Breast epithelium (tissue), 4 donors: ENCODE measurements around the gene CENPT. TPM values are rescaled to one million over a fixed set of nuclear protein-coding genes. Genes with fewer than 3 reads are reported as not detected.

ENCODE experiments used
- DNase-seq, 2 donors: peaks; one replicate each; pipeline ENCODE4 v3.0.0-alpha.2; 2019; ENCODE audit warnings: low spot score in 2 of 2
- H3K27ac ChIP-seq, 2 donors: fragments of 200-600 bp; sonication (generic) in 1 of 2; one replicate each; pipeline ENCODE4 v1.5.1; 2016 to 2019; ENCODE audit warnings: mild to moderate bottlenecking in 1 of 2
- H3K27me3 ChIP-seq, 2 donors: fragments of 200-600 bp; sonication (generic) in 1 of 2; one replicate each; pipeline versions ENCODE4 v1.5.1 to v1.6.0; 2017 to 2019; ENCODE audit warnings: control low read depth in 1 of 2, mild to moderate bottlenecking in 1 of 2
- H3K36me3 ChIP-seq: fragments of 200-600 bp; one replicate; pipeline ENCODE4 v1.5.1; 2019
- H3K4me1 ChIP-seq, 2 donors: fragments of 200-600 bp; sonication (generic); one replicate each; pipeline ENCODE4 v1.5.1; 2016 to 2019; ENCODE audit warnings: control low read depth in 1 of 2
- H3K4me3 ChIP-seq, 3 donors: fragments of 200-600 bp; sonication (generic); 1 replicate in 2 of 3; 2 replicates in 1 of 3; pipeline ENCODE4 v1.5.1; 2016 to 2019; ENCODE audit warnings: mild to moderate bottlenecking in 3 of 3, moderate library complexity in 2 of 3
- H3K9me3 ChIP-seq, 2 donors: fragments of 200-600 bp; sonication (generic) in 1 of 2; one replicate each; pipeline ENCODE4 v1.5.1; 2016 to 2019; ENCODE audit warnings: control low read depth in 1 of 2
- POLR2A ChIP-seq: fragments of 450-650 bp; IDR thresholded peaks from one replicate; pipeline ENCODE4 v1.6.1; 2016; ENCODE audit warnings: antibody characterized with exemption, mild to moderate bottlenecking, moderate library complexity
- POLR2AphosphoS5 ChIP-seq, 3 donors: sonication (generic); formaldehyde crosslinking; IDR thresholded peaks; one replicate each; pipeline ENCODE4 v1.6.1; 2017; ENCODE audit warnings: antibody characterized with exemption in 3 of 3
- intact Hi-C: fragments of 100-400 bp; cut with DNase I; formaldehyde crosslinking; loops from one replicate; pipeline ENCODE4 v1.15.1; 2023; ENCODE audit warnings: low total_unique reads
- total RNA-seq, 3 donors: library from RNA; depleted of rRNA; stranded (reverse); fragments of >200 nt; gene quantifications; one replicate each; pipeline ENCODE4 v1.1.0, GENCODE V29; 2016
- TF ChIP-seq, protein P1 (sequence below), 3 donors: fragments of 450-650 bp; IDR thresholded peaks; one replicate each; pipeline ENCODE4 v1.5.1; 2016 to 2017; ENCODE audit warnings: antibody characterized with exemption in 3 of 3, mild to moderate bottlenecking in 3 of 3, moderate library complexity in 3 of 3

Gene CENPT
- total RNA-seq, 3 donors from 2014 or later, result 35.0 to 52.0 (median 51.5) TPM

DNA sequence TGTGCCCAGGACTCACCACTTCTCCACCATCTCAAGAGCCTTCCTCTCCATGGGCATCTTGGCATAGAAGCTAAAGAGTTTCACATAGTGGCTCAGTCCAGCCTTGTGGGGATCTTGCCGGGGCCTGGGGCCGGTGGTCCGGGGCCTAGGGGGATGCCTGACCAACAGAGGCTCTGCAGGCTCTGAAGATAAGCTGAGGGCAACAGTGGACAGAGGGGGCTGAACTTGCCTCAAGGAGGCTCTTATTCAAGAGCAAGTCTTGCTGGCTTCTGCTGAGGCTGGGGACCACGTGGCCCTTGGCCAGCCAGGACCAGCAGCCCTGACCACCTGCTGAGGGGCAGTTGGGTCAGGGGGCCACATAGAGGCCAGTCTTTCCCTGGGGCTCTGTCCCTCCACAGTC is 18.8 kb downstream of the CENPT start:
- H3K27me3 ChIP-seq, result no peaks in the 10 kb centered on the region
- no peaks in the 10 kb centered on the region for H3K9me3 ChIP-seq
- TF ChIP-seq, protein P1, sequence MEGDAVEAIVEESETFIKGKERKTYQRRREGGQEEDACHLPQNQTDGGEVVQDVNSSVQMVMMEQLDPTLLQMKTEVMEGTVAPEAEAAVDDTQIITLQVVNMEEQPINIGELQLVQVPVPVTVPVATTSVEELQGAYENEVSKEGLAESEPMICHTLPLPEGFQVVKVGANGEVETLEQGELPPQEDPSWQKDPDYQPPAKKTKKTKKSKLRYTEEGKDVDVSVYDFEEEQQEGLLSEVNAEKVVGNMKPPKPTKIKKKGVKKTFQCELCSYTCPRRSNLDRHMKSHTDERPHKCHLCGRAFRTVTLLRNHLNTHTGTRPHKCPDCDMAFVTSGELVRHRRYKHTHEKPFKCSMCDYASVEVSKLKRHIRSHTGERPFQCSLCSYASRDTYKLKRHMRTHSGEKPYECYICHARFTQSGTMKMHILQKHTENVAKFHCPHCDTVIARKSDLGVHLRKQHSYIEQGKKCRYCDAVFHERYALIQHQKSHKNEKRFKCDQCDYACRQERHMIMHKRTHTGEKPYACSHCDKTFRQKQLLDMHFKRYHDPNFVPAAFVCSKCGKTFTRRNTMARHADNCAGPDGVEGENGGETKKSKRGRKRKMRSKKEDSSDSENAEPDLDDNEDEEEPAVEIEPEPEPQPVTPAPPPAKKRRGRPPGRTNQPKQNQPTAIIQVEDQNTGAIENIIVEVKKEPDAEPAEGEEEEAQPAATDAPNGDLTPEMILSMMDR (IDR thresholded peaks at IDR 0.05), result no peak
- TF ChIP-seq POLR2AphosphoS5 (IDR thresholded peaks at IDR 0.05) (no peak), POLR2A (no peak)
- DNase-seq, result no peak
- no peaks in the 10 kb centered on the region for H3K4me1 ChIP-seq
- intact Hi-C loops, result no loop called here
- no peak overlapping the region for H3K4me3 ChIP-seq
- H3K27ac ChIP-seq, result no peak overlapping the region
- H3K36me3 ChIP-seq, result no peaks in the 10 kb centered on the region

DNA sequence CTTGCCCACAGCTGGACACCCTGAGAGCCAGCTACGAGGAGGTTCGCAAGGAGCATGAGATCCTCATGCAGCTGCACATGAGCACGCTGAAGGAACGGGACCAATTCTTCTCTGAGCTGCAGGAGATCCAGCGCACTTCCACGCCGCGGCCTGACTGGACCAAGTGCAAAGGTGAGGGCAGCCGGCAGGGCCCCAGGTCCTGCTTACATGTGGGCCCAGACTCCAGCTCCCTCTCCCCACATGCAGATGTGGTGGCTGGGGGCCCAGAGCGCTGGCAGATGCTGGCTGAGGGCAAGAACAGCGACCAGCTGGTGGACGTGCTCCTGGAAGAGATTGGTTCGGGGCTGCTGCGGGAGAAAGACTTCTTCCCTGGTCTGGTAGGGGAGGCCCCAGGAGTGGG is 21.6 kb downstream of the CENPT start:
- H3K27me3 ChIP-seq, result no peaks in the 10 kb centered on the region
- intact Hi-C loops, result no loop called here
- TF ChIP-seq, protein P1 (IDR thresholded peaks at IDR 0.05), result no peak
- TF ChIP-seq POLR2A (no peak), POLR2AphosphoS5 (IDR thresholded peaks at IDR 0.05) (no peak)
- H3K27ac ChIP-seq, result no peak overlapping the region
- no peaks in the 10 kb centered on the region for H3K36me3 ChIP-seq
- no peaks in the 10 kb centered on the region for H3K4me1 ChIP-seq
- H3K9me3 ChIP-seq, result no peaks in the 10 kb centered on the region
- no peak for DNase-seq
- no peak overlapping the region for H3K4me3 ChIP-seq

DNA sequence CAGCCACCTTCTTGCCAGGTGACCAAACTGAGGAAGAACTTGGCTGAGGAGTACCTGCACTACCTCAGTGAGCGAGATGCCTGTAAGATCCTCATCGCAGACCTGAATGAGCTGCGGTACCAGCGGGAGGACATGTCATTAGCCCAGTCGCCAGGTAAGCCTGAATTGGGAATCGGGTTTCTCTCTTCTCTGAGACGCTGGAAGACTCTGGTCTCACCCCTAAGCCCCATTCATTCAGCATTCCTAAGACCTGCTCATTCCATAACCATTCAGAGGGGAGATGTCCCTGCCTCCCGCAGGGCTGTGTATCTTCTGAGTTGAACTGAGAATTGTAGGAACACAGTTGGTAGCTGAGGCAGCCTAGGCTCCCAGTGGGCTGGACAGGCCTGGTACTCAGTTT is 22.4 kb downstream of the CENPT start:
- Histone ChIP-seq H3K4me3 (no peak overlapping the region), H3K9me3 (no peaks in the 10 kb centered on the region), H3K4me1 (no peaks in the 10 kb centered on the region), H3K36me3 (no peaks in the 10 kb centered on the region), H3K27me3 (no peaks in the 10 kb centered on the region), H3K27ac (no peak overlapping the region)
- no peak for DNase-seq
- intact Hi-C loops, result no loop called here
- TF ChIP-seq, protein P1 (IDR thresholded peaks at IDR 0.05), result no peak
- TF ChIP-seq POLR2A, result no peak
- no peak for TF ChIP-seq POLR2AphosphoS5 (IDR thresholded peaks at IDR 0.05)

DNA sequence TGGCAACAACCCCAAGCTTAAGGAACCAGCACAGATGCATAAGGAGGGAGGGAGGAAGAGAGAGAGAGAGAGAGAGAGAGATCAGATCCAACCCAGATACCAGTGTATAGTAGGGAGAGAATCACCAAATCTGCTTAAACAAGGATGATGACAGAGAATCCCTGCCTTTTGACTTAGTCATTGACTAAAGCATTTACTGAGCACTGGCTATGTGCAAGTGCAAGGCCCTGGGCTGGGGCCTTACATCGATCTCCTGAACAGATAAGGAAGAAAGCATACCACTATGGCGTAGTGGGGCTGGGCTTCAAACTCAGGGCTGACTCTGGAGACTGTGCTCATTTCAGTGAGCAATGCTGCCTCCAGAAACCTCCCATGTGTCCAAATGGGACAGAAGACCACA is 25.0 kb downstream of the CENPT start:
- no peak for DNase-seq
- H3K36me3 ChIP-seq, result no peaks in the 10 kb centered on the region
- no peak overlapping the region for H3K4me3 ChIP-seq
- H3K27ac ChIP-seq, result no peak overlapping the region
- intact Hi-C loops, result no loop called here
- H3K9me3 ChIP-seq, result no peaks in the 10 kb centered on the region
- H3K4me1 ChIP-seq, result no peaks in the 10 kb centered on the region
- no peaks in the 10 kb centered on the region for H3K27me3 ChIP-seq
- TF ChIP-seq, protein P1 (IDR thresholded peaks at IDR 0.05), result no peak
- TF ChIP-seq POLR2AphosphoS5 (IDR thresholded peaks at IDR 0.05) (no peak), POLR2A (no peak)

DNA sequence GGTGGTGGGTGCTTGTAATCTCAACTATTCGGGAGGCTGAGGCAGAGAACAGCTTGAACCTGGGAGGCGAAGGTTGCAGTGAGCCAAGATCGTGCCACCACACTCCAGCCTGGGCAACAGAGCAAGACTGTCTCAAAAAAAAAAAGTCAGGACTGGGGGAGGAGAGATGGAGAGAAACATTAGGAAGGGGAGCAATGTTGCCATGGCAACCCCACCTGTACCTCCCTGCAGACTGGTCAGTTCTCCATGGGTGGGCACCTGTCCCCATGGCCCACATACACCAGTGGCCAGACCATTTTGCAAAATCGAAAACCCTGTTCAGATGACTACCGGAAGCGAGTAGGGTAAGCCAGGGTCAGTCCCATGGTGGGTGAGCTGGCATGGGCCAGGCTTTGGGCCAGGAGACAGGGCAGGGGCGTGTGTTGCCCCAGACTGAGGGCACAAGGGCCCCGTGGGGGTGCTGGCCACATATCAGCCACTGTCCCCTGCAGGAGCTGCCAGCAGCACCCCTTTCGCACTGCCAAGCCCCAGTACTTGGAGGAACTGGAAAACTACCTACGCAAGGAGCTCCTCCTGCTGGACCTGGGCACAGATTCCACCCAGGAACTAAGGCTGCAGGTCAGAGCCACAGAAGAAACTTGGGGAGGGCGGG is 26.8 kb downstream of the CENPT start:
- intact Hi-C loops, result no loop called here
- Histone ChIP-seq H3K4me1 (no peaks in the 10 kb centered on the region), H3K4me3 (no peak overlapping the region), H3K9me3 (no peaks in the 10 kb centered on the region), H3K36me3 (no peaks in the 10 kb centered on the region), H3K27me3 (no peaks in the 10 kb centered on the region), H3K27ac (no peak overlapping the region)
- no peak for DNase-seq
- TF ChIP-seq, protein P1 (IDR thresholded peaks at IDR 0.05), result no peak
- TF ChIP-seq POLR2AphosphoS5 (IDR thresholded peaks at IDR 0.05), result no peak
- TF ChIP-seq POLR2A, result no peak
